Esophagus muscularis mucosa (tissue), 4 donors: ENCODE results near the gene ZBTB39.

Experiments
- EP300 ChIP-seq: sonication (generic); formaldehyde crosslinking; IDR thresholded peaks from one replicate; pipeline ENCODE4 v1.6.1; 2017; ENCODE audit warnings: antibody characterized with exemption
- POLR2A ChIP-seq: fragments of 450-650 bp; IDR thresholded peaks from one replicate; pipeline ENCODE4 v1.6.1; 2017; ENCODE audit warnings: antibody characterized with exemption, moderate library complexity, mild to moderate bottlenecking, low read depth
- POLR2AphosphoS5 ChIP-seq, 2 donors: sonication (generic); formaldehyde crosslinking; IDR thresholded peaks; one replicate each; pipeline ENCODE4 v1.6.1; 2017; ENCODE audit warnings: antibody characterized with exemption in 2 of 2
- TF ChIP-seq, protein P1 (sequence below), 3 experiments: fragments of 200-600 bp in 2 of 3; fragments of 450-650 bp in 1 of 3; sonication (generic) in 2 of 3; IDR thresholded peaks; one replicate each; pipeline ENCODE4 v1.5.1; 2017 to 2019; ENCODE audit warnings: antibody characterized with exemption in 3 of 3, mild to moderate bottlenecking in 2 of 3, moderate library complexity in 1 of 3

DNA sequence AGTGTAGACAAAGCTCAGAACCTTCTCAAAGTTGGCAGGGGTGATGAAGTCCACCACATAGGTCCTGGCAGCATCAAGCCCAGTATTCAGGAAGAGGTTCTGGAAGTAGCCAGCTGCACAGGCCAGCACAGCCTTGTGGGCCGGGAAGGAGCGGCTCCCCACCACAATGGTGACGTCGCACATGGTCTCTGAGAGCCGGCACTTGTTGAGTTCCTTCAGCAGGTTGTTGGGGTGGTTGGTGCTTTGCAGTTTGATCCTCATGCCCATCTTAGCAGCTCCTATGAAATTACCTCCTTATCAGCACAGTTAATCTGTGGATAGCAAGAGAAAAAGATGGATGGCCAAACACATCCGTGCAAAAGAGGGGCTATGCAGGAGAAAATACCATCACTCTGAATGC lies 1.7 kb downstream of the ZBTB39 start:
- TF ChIP-seq POLR2A (no peak), POLR2AphosphoS5 (IDR thresholded peaks at IDR 0.05) (no peak), EP300 (no peak)
- TF ChIP-seq, protein P1, sequence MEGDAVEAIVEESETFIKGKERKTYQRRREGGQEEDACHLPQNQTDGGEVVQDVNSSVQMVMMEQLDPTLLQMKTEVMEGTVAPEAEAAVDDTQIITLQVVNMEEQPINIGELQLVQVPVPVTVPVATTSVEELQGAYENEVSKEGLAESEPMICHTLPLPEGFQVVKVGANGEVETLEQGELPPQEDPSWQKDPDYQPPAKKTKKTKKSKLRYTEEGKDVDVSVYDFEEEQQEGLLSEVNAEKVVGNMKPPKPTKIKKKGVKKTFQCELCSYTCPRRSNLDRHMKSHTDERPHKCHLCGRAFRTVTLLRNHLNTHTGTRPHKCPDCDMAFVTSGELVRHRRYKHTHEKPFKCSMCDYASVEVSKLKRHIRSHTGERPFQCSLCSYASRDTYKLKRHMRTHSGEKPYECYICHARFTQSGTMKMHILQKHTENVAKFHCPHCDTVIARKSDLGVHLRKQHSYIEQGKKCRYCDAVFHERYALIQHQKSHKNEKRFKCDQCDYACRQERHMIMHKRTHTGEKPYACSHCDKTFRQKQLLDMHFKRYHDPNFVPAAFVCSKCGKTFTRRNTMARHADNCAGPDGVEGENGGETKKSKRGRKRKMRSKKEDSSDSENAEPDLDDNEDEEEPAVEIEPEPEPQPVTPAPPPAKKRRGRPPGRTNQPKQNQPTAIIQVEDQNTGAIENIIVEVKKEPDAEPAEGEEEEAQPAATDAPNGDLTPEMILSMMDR (IDR thresholded peaks at IDR 0.05) = no peak
